Ishikawa (cell line): ENCODE results near the gene PATL1.
A peak's percentile ranks its signal among the peaks of the same experiment; 100 is the strongest.

ENCODE experiments used
- CEBPB ChIP-seq: IDR thresholded peaks from 2 replicates; pipeline ENCODE4 v1.6.1; 2012
- CREB1 ChIP-seq: IDR thresholded peaks from 2 replicates; pipeline ENCODE4 v1.6.1; 2012; ENCODE audit warnings: low read depth
- EGR1 ChIP-seq: IDR thresholded peaks from 2 replicates; pipeline ENCODE4 v1.6.1; 2012
- EP300 ChIP-seq: IDR thresholded peaks from 2 replicates; pipeline ENCODE4 v1.6.1; 2012; ENCODE audit warnings: borderline replicate concordance
- FOXM1 ChIP-seq: IDR thresholded peaks from 2 replicates; pipeline ENCODE4 v1.6.1; 2012; ENCODE audit warnings: low read depth, borderline replicate concordance
- NFIC ChIP-seq: IDR thresholded peaks from 2 replicates; pipeline ENCODE4 v1.6.1; 2012
- RAD21 ChIP-seq: IDR thresholded peaks from 2 replicates; pipeline ENCODE4 v1.6.1; 2012; ENCODE audit warnings: low read depth
- TAF1 ChIP-seq: IDR thresholded peaks from 2 replicates; pipeline ENCODE4 v1.6.1; 2012; ENCODE audit warnings: low read depth, mild to moderate bottlenecking
- TCF12 ChIP-seq: IDR thresholded peaks from 2 replicates; pipeline ENCODE4 v1.6.1; 2012; ENCODE audit warnings: low read depth
- TEAD4 ChIP-seq: IDR thresholded peaks from 2 replicates; pipeline ENCODE4 v1.6.1; 2012
- YY1 ChIP-seq: IDR thresholded peaks from 2 replicates; pipeline ENCODE4 v1.6.1; 2012; ENCODE audit warnings: low read depth
- ZBTB7A ChIP-seq: IDR thresholded peaks from 2 replicates; pipeline ENCODE4 v1.6.1; 2012; ENCODE audit warnings: low read depth
- TF ChIP-seq, protein P1 (sequence below): IDR thresholded peaks from 2 replicates; pipeline ENCODE4 v1.6.1; 2012
- TF ChIP-seq, protein P2 (sequence below): IDR thresholded peaks from 2 replicates; pipeline ENCODE4 v1.6.1; 2012
- TF ChIP-seq, protein P3 (sequence below): IDR thresholded peaks from 2 replicates; pipeline ENCODE4 v1.6.1; 2012; ENCODE audit warnings: low read depth, mild to moderate bottlenecking

PATL1 gene

DNA sequence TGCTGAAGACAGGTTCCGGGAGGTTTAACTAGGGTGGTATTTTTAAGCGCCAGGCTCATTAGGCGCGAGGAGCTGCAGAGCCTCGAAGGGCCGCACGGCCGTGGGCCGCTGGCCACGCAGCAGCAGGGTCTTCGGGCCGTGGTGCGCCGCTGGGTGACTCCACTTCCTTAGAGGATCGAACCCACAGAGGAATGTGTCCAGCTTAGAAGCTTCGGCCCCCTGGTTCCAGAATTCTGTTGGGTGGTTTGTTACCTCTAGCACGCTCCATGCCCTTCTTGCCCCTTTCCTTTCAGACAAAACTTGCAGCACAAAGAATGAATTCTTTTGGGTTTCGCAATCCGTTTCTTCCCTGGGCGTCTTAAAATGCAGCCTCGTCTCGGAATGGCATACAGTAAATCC, 773 bp upstream of the PATL1 start:
- TF ChIP-seq, protein P1, sequence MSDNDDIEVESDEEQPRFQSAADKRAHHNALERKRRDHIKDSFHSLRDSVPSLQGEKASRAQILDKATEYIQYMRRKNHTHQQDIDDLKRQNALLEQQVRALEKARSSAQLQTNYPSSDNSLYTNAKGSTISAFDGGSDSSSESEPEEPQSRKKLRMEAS, result peak; percentile 89
- TF ChIP-seq EGR1 (no peak), ZBTB7A (0 out of 2 replicates have a peak, but pooled peaks have one; percentile 33), CREB1 (no peak), TCF12 (0 out of 2 replicates have a peak, but pooled peaks have one; percentile 6), CEBPB (peak; percentile 93)
- TF ChIP-seq, protein P2, sequence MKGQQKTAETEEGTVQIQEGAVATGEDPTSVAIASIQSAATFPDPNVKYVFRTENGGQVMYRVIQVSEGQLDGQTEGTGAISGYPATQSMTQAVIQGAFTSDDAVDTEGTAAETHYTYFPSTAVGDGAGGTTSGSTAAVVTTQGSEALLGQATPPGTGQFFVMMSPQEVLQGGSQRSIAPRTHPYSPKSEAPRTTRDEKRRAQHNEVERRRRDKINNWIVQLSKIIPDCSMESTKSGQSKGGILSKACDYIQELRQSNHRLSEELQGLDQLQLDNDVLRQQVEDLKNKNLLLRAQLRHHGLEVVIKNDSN, result no peak

DNA sequence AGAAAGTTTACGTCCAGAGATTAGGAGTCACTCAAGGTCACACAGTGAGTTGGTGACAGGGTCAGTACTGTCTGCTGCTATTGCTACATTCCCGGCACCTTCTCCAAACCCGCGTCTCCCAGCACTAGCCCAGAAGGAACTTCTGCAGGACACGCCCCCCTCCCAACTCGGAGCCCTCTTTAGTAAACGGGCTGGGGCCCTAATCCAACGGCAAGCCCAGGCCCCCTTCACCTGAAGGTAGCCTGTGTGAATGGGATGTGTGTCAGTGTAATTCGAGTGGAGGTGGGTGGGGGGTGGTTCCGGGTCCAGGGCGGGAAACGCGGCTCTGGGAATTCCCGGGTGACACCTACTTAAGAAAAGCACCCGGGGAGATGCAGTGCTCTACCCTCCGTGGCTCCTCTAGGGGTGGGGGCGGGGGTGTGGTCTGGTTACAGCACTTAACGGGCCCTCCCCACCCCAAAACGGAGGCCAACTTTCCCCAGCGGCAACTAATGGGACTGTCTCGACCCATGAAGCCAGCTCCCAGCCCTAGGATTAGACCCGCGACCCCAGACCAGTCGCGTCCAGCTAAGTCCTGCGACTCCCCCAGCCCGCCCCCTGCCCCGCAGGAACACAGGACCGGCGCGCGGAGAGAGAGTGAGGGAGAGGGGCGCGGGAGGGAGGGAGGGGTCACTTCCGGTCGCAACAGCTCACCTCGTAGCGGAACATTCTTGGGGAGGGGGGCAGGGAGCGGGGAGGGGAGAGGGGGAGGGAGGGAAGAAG, 468 bp downstream of the PATL1 start:
- no peak for TF ChIP-seq YY1
- TF ChIP-seq NFIC, result no peak
- TF ChIP-seq RAD21, result no peak
- TF ChIP-seq, protein P1, result no peak
- no peak for TF ChIP-seq CEBPB
- TF ChIP-seq EGR1, result no peak
- no peak for TF ChIP-seq ZBTB7A
- no peak for TF ChIP-seq TEAD4
- no peak for TF ChIP-seq FOXM1
- TF ChIP-seq, protein P3, sequence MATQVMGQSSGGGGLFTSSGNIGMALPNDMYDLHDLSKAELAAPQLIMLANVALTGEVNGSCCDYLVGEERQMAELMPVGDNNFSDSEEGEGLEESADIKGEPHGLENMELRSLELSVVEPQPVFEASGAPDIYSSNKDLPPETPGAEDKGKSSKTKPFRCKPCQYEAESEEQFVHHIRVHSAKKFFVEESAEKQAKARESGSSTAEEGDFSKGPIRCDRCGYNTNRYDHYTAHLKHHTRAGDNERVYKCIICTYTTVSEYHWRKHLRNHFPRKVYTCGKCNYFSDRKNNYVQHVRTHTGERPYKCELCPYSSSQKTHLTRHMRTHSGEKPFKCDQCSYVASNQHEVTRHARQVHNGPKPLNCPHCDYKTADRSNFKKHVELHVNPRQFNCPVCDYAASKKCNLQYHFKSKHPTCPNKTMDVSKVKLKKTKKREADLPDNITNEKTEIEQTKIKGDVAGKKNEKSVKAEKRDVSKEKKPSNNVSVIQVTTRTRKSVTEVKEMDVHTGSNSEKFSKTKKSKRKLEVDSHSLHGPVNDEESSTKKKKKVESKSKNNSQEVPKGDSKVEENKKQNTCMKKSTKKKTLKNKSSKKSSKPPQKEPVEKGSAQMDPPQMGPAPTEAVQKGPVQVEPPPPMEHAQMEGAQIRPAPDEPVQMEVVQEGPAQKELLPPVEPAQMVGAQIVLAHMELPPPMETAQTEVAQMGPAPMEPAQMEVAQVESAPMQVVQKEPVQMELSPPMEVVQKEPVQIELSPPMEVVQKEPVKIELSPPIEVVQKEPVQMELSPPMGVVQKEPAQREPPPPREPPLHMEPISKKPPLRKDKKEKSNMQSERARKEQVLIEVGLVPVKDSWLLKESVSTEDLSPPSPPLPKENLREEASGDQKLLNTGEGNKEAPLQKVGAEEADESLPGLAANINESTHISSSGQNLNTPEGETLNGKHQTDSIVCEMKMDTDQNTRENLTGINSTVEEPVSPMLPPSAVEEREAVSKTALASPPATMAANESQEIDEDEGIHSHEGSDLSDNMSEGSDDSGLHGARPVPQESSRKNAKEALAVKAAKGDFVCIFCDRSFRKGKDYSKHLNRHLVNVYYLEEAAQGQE, result no peak

DNA sequence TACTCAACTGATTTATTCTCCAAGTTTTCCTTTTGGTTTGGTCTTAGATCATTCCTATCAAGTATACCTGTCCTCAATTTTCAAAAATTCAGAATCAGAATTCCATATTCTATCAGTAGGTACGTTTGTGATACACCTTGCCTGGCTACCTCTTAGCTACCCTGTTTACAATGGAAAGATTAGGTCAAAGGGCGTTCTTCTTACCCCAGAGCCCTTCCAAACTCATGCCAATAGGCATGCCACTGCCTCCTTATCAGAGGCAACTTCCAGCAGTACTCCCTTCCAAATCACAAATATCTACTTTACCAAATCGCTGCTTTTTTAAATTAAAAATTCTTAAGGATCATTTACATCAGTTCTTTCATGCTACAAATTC, 1.0 kb downstream of the PATL1 start:
- TF ChIP-seq NFIC, result no peak
- TF ChIP-seq, protein P3, result no peak
- TF ChIP-seq CREB1, result no peak
- no peak for TF ChIP-seq YY1
- no peak for TF ChIP-seq FOXM1
- no peak for TF ChIP-seq EGR1
- TF ChIP-seq TEAD4, result no peak
- no peak for TF ChIP-seq CEBPB
- TF ChIP-seq TCF12, result no peak
- no peak for TF ChIP-seq ZBTB7A
- TF ChIP-seq TAF1, result no peak
- TF ChIP-seq, protein P2, result no peak
- TF ChIP-seq EP300, result no peak
- TF ChIP-seq, protein P1, result no peak
- no peak for TF ChIP-seq RAD21

DNA sequence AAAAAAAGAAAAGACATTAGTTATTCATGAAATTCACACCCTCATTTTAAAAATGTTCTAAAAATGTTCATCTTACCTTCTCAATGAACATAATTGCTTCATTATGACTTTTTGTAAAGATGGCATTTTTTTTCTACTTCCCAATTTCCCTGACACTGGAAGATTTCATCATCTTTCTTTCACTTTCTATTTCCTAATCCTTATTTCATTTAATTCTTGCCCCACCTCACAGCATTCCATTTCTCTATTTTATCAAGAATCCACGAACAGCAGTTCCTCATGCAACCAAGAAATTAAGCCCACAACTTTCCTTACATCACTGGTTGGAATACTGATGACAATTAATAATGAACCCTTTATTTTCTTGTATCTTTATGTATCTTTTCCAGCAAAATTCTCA, 1.9 kb downstream of the PATL1 start:
- TF ChIP-seq, protein P2, result no peak
- TF ChIP-seq YY1 (no peak), EGR1 (no peak), TAF1 (no peak), CREB1 (no peak), NFIC (no peak), CEBPB (no peak), RAD21 (no peak), ZBTB7A (no peak), FOXM1 (no peak), EP300 (no peak)
- TF ChIP-seq, protein P3, result no peak
